GM06990 (cell line): ENCODE results near the gene ASB7.

Experiments used
- DNase-seq: peaks from one replicate; pipeline ENCODE4 v3.0.0-alpha.2; 2011; ENCODE audit not compliant: insufficient read length; ENCODE audit errors: extremely low read depth
- H3K27me3 ChIP-seq: replicated peaks from 2 replicates; pipeline ENCODE4 v1.6.0; 2011; ENCODE audit warnings: low read length; ENCODE audit not compliant: control insufficient read depth, insufficient read depth
- H3K36me3 ChIP-seq: 2 replicates; pipeline ENCODE4 v1.5.1; 2011; ENCODE audit warnings: low read length; ENCODE audit not compliant: control insufficient read depth, insufficient read depth
- H3K4me3 ChIP-seq: replicated peaks from 2 replicates; pipeline ENCODE4 v1.5.1; 2011; ENCODE audit warnings: low read depth, mild to moderate bottlenecking, control low read depth, low read length
- CTCF ChIP-seq: IDR thresholded peaks from 2 replicates; pipeline ENCODE4 v1.5.1; 2011; ENCODE audit warnings: low read length, control low read depth, mild to moderate bottlenecking, inconsistent platforms; ENCODE audit not compliant: insufficient read depth, poor library complexity, severe bottlenecking

The ASB7 gene

GRCh38 chr15:100628746-100629145, 26.4 kb downstream of the ASB7 start:
- TF ChIP-seq CTCF, result no peak
- no peak for DNase-seq
- Histone ChIP-seq H3K27me3 (no peaks in the 10 kb centered on the region), H3K36me3 (peaks cover 8% of the 10 kb centered on the region), H3K4me3 (no peak overlapping the region)

GRCh38 chr15:100631831-100632230, 29.4 kb downstream of the ASB7 start:
- no peak overlapping the region for H3K4me3 ChIP-seq
- H3K27me3 ChIP-seq, result no peaks in the 10 kb centered on the region
- no peak for DNase-seq
- H3K36me3 ChIP-seq, result peaks cover 8% of the 10 kb centered on the region
- TF ChIP-seq CTCF, result no peak

- H3K36me3 ChIP-seq, result peaks cover 8% of the 10 kb centered on the region
- H3K27me3 ChIP-seq, result no peaks in the 10 kb centered on the region
- no peak for DNase-seq
- H3K4me3 ChIP-seq, result no peak overlapping the region
- no peak for TF ChIP-seq CTCF
Observed at GRCh38 chr15:100633763-100634075, 31.3 kb downstream of the ASB7 start.

DNA sequence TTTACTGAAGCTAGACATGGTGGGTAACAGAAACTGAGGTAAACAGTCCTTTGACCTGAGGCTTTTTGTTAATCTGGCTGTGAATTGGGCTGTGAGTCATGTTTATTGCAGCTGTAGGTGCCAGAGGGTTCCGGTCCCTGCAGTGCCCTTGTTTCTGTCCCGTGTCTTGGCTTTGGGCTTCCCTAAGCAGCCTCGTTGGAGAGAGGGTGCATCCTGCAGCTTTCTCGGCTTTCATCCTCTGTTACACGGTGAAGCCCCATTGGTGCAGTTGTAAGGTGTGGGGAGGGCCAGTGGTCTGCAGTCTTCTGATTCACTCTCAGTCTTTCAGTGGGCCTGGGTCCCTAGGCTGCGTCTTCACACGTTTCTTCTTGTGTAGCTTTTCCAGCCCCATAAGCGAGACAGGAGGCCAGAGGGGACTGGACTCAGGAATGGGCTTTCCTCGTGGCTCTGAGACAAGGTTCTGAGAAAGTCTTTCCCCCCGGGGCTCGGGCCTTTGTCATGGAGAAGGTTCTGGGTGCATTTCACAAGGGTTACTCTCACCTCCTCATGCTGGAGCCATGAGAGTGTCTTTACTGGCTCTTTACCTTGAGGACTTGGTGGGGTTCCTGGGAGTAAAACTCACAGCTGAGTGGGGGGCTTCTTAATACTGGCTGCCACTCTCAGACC, 33.1 kb downstream of the ASB7 start:
- H3K4me3 ChIP-seq, result no peak overlapping the region
- peaks cover 4% of the 10 kb centered on the region for H3K36me3 ChIP-seq
- TF ChIP-seq CTCF, result no peak
- H3K27me3 ChIP-seq, result no peaks in the 10 kb centered on the region
- DNase-seq, result no peak

DNA sequence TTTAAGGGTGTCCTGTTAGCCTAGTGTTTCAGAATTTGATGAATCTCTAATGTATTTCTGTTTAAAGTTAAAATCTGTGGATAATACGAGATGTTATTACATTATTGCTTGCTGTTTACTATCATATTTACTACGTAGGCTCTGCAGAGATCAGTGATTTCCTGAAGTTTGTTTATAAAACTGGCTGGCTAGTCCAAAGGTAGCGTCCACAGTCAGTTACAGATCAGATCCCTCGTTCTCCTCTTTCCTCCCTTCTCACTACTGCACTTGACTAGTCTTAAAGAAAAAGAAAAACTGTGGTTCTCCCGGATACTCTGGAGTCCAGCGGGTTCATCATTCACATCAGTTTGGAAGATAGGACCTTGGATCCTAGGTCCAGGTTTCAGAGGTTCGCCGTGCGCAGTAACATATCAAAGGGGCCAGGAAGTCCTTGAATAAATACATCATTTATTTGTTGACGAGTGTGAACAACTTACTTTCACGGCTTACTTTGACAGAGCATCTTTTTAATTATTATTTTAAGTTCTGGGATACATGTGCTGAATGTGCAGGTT, 35.9 kb downstream of the ASB7 start:
- TF ChIP-seq CTCF, result no peak

More for the DNA sequence above, 35.9 kb downstream of the ASB7 start:
- peaks cover 1% of the 10 kb centered on the region; the same call in 1 of the 2 replicates for H3K36me3 ChIP-seq
- no peaks in the 10 kb centered on the region for H3K27me3 ChIP-seq
- DNase-seq, result no peak
- no peak overlapping the region for H3K4me3 ChIP-seq
